ENCODE data around the gene KSR2.
"Not testable (repeated sequence)": the region's sequence is repeated elsewhere in the genome, so short reads cannot be mapped to it uniquely, and the experiment has no call there.

Gene KSR2

DNA sequence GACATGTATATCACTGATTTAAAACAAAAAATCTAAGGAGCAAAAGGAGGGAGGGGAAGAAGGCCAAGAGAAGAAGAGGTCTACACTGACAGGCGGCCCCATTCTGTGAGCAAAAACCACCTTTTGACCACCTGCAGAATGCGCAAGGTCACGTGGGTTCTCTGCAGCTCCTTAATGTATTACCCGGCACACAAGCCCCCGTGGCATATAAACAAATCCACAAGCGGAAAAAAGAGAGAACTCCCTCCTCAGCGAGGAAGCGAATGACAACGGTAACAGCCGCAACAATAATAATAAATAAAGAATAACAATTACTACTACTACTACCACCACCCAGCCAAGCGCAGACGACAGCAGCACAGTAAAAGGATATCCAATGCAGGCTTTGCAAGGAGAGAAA is 1.3 kb downstream of the KSR2 start:
- no peak for DNase-seq (ENCODE audit: low read depth in 2 of 2)

GRCh38 chr12:117967043-117967442 is 1.7 kb downstream of the KSR2 start:
- DNase-seq (ENCODE audit: low read depth in 2 of 2): no peak

- no peak for DNase-seq (ENCODE audit: low read depth in 2 of 2)
Observed at GRCh38 chr12:117966511-117966910, 2.3 kb downstream of the KSR2 start.

DNA sequence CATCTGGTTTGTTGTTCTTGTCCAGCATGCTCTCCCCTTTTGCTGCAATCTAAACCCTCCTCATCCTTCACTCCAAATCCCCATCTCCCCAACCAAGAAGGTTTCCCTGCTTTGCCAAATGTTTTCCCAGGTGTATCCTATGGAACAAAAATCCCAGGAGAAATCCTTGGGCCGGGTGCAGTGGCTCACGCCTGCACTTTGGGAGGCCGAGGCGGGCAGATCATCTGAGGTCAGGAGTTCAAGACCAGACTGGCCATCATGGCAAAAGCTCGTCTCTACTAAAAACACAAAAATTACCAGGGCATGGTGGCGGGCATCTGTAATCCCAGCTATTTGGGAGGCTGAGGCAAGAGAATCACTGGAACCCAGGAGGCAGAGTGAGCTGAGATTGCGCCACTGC is 5.0 kb downstream of the KSR2 start:
- DNase-seq (ENCODE audit: low read depth in 2 of 2): no peak

DNA sequence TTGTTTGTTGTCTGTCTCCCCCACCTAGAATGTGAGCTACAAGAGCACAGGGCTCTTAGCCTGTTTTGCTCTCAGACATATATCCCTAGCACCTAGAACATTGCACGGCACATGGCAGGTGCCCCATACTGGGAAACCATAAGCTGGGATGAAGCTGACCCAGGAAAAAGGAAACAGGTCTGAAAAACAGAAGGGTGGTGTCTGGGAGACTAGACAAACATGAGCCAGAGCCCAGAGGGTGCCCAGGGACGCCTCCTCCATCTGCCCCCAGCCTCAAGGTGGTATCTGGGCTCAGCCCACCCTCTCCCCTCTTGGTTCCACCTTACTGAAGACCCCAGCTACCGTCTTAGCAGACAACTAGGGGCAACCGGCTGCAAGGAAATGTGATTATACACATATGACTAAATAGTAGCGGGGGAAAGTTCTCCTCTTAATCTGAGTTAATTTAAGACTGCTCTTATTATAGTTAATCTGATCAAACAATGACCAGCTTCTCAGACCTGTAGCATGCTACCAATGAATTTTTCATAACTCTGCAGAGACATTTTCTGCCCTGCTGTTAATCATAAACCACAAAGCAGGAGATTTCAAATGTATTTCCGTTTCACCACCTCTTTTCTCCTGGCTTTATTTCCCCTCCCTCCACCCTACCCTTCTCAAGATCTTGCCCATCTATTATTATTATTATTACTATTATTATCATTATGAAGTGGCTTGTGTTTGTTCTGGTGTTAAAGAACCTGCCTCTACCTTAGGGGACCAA is 31.9 kb downstream of the KSR2 start:
- no peak for DNase-seq (ENCODE audit: low read depth in 2 of 2)

DNA sequence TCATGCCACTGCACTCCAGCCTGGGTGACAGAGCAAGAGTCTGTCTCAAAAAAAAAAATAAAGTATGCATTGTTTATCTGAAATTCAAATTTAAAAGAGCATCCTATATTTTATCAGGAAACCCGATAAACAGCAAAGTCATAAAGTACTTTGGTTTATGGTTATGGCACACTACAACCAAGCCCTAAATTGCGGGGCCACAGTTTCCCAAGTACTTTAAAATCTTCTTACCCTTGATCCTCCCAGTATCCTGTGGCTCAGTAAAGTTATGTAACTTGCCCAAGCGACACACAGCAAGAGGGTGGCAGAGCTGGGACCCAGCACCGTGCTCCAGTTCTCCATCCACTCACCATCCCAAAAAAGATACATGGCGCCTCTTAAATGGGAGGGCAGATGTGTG is 35.2 kb downstream of the KSR2 start:
- DNase-seq (ENCODE audit: low read depth in 2 of 2): no peak

GRCh38 chr12:117926391-117926899 is 42.3 kb downstream of the KSR2 start:
- no peak for DNase-seq (ENCODE audit: low read depth in 2 of 2)

DNA sequence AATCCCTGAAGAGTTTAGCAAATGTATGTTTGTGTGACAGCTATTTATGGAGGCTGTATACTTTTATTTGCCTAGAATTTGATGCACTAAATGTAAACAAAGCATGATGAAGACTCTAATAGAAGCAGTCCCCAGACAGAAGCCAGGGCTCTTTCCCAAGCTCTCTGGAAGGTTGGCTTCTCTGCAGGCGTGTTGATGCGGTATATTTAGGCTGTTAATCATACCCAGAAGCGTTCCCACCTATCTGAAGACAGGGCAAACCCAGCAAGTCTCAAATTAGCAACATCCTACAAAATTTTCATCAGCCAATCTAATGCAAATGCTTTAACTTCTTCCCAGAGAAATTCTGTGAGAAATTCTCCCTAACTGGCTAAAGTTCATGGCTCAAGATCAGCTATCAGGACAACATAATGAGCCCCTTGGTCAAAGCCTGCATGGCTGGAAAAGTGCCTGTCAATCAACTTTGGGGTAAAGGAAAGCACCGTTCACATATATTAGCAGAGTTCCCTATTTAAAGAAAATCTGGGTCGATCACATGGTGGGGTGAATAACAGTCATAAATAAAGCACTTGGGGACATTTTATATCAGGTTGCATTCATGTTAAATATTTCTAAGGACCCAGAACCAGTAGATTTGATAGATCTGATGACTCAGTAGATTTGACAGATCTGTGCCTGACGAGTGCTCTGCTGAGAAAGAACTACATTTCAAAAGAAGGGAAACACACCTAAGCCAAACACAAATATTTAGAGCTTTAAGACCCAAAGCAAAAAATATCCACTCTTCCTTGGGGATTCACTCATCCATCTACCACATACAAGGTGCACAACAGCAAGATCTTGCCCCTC is 46.6 kb downstream of the KSR2 start:
- DNase-seq (ENCODE audit: low read depth in 2 of 2): no peak

DNA sequence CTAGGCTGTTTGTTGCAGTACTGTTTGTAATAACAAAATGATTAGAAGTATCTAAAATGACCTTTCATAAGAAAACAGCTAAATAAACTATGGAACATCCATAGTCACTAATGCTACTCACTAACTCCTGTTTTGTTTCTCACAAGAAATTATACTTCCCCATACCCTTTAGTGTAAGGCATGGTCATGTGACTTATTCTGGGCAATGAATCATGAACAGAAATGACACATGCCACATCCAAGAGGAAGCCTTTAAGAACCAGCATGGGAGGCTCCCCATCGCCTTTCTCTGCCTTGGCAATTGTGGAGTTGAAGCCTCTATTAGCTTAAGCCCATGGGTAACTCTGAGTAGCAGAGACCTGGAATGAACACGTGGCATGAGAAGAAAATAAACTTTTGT is 49.3 kb downstream of the KSR2 start:
- DNase-seq (ENCODE audit: low read depth in 2 of 2): no peak

DNA sequence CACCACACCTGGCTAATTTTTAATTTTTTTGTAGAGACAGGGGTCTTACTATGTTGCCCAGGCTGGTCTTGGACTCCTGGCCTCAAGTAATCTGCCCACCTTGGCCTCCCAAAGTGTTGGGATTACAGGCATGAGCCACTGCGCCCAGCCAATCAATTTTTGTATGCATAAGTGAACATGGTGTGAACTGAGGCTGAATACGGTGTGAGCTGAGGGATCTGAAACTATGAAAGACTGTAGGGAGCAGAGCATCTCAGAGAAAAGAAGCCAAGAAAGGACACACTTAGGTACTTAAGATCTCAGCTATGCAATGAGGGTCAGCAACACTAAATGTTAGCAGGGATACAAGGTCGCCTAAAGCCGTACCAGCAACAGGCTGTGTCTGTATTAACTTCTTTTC is 54.1 kb downstream of the KSR2 start:
- DNase-seq (ENCODE audit: low read depth in 2 of 2): no peak

- no peak for DNase-seq (ENCODE audit: low read depth in 2 of 2)
Observed at GRCh38 chr12:117912756-117913155, 56.0 kb downstream of the KSR2 start.

DNA sequence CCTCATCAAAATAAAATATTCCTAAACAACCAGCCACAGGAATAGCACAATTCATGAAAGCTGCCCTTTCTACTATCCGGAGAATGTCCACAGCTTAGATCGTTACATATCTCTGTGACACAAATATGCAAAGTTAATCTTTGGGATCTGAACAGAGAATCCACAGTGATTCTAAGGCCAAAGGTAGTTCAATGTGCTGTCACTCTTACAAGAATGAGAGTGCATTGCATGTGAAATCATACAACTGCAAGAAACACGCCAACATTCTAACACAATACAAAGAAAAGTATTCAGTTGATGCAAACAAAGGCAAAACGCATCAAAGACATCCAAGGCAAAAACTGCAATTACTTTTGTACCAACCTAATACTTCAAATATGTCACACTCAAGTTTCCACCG is 60.4 kb downstream of the KSR2 start:
- no peak for DNase-seq (ENCODE audit: low read depth in 2 of 2)

GRCh38 chr12:117907108-117907689 is 61.6 kb downstream of the KSR2 start:
- DNase-seq (ENCODE audit: low read depth in 2 of 2): no peak

DNA sequence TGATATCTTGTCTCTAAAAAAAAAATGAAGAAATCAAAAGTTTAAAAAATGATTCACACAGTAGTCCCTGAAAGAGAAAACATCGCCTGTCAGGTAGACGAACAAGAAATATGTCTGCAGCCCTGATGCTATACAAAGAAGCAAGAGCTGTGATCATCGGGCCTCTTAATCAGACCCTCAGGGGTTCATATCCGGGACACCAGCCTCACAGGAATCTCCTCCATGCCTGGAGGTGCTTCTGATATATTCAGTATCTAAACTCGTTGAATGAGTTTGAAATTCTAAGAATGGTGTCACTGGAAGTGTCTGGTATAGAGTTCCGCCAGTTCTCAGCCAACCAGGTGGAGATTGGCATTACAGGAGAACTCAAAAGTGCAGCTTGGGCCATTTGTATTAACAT is 64.7 kb downstream of the KSR2 start:
- no peak for DNase-seq (ENCODE audit: low read depth in 2 of 2)

- no peak for DNase-seq (ENCODE audit: low read depth in 2 of 2)
Observed at GRCh38 chr12:117903110-117903840, 65.5 kb downstream of the KSR2 start.

GRCh38 chr12:117901631-117902030 is 67.2 kb downstream of the KSR2 start:
- no peak for DNase-seq (ENCODE audit: low read depth in 2 of 2)

DNA sequence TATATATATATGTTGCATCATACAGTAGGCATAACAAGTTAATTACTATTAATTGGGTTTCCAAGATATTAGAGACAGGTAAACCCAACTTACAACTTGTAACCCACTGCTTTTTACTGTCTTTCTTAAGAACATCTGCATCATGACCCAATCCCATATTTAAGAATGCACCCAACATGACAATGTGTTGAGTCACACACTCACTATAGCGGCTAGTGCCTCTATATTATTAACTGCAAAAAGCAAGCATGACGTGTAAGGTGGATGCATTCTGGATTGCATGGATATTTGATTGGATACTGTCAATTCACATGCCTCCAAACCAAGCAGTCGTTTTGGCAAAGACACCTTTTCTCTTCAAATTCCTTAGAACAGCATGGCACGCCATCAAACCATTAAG is 68.2 kb downstream of the KSR2 start:
- no peak for DNase-seq (ENCODE audit: low read depth in 2 of 2)

GRCh38 chr12:117897372-117898161 is 71.2 kb downstream of the KSR2 start:
- DNase-seq (ENCODE audit: low read depth in 2 of 2): no peak

GRCh38 chr12:117896009-117896408 is 72.8 kb downstream of the KSR2 start:
- DNase-seq (ENCODE audit: low read depth in 2 of 2): no peak

- DNase-seq (ENCODE audit: low read depth in 2 of 2): no peak
Observed at GRCh38 chr12:117892441-117892840, 76.3 kb downstream of the KSR2 start.

GRCh38 chr12:117891265-117891664 is 77.5 kb downstream of the KSR2 start:
- not testable (repeated sequence) for DNase-seq (ENCODE audit: low read depth in 2 of 2)
